K562 (cell line): ENCODE data around the gene STAT6.

ENCODE experiments used
- CTCF ChIP-seq, 3 experiments: IDR thresholded peaks in 2 of 3; conservative IDR thresholded peaks in 1 of 3; 2 replicates each; pipeline ENCODE4 v1.5.1; 2011 to 2012; ENCODE audit warnings: low read length in 3 of 3, mild to moderate bottlenecking in 3 of 3, control low read depth in 2 of 3, improper control_type of control experiment in 1 of 3, inconsistent platforms in 1 of 3, low read depth in 1 of 3, mixed read lengths in 1 of 3, moderate library complexity in 1 of 3; ENCODE audit not compliant: insufficient read depth in 2 of 3
- KDM1A ChIP-seq, 2 experiments: fragments of 450-650 bp; IDR thresholded peaks; 2 replicates each; pipeline ENCODE4 v1.6.1; 2016; ENCODE audit warnings: mild to moderate bottlenecking in 2 of 2
- POLR2A ChIP-seq: fragments of 450-650 bp; conservative IDR thresholded peaks from 2 replicates; pipeline ENCODE4 v1.6.1; 2016
- POU5F1 ChIP-seq: fragments of 150-350 bp; IDR thresholded peaks from 2 replicates; pipeline ENCODE4 v1.6.1; 2014; ENCODE audit warnings: borderline replicate concordance, low read length, low read depth, mild to moderate bottlenecking; ENCODE audit not compliant: partially characterized antibody
- ZNF274 ChIP-seq: IDR thresholded peaks from 2 replicates; pipeline ENCODE4 v1.6.1; 2011; ENCODE audit warnings: low read depth, mild to moderate bottlenecking, low read length, moderate library complexity, borderline replicate concordance
- TF ChIP-seq, protein P1 (sequence below): fragments of 450-650 bp; IDR thresholded peaks from 2 replicates; pipeline ENCODE4 v1.6.1; 2014; ENCODE audit warnings: low read depth, mild to moderate bottlenecking, moderate library complexity, borderline replicate concordance

GRCh38 chr12:57152639-57153038 lies 41.5 kb upstream of the STAT6 start:
- TF ChIP-seq CTCF (IDR thresholded peaks at IDR 0.05 in 2 of 3, conservative IDR thresholded peaks at IDR 0.05 in 1 of 3; ENCODE audit: insufficient read depth in 2 of 3, low read depth in 1 of 3, low read length in 3 of 3): no peak
- TF ChIP-seq POU5F1: no peak
- TF ChIP-seq, protein P1, sequence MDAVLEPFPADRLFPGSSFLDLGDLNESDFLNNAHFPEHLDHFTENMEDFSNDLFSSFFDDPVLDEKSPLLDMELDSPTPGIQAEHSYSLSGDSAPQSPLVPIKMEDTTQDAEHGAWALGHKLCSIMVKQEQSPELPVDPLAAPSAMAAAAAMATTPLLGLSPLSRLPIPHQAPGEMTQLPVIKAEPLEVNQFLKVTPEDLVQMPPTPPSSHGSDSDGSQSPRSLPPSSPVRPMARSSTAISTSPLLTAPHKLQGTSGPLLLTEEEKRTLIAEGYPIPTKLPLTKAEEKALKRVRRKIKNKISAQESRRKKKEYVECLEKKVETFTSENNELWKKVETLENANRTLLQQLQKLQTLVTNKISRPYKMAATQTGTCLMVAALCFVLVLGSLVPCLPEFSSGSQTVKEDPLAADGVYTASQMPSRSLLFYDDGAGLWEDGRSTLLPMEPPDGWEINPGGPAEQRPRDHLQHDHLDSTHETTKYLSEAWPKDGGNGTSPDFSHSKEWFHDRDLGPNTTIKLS: no peak
- TF ChIP-seq ZNF274: no peak
- TF ChIP-seq POLR2A: no peak
- no peak for TF ChIP-seq KDM1A (IDR thresholded peaks at IDR 0.05)
